Stomach (tissue), 9 donors: ENCODE measurements around the gene ENAM. TPM values are rescaled to one million over a fixed set of nuclear protein-coding genes. Genes with fewer than 3 reads are reported as not detected.

Source experiments
- DNase-seq, 2 donors: peaks; one replicate each; pipeline versions ENCODE4 v3.0.0 to v3.0.0-alpha.2; 2013 to 2019
- H3K27ac ChIP-seq, 5 donors: fragments of 200-600 bp in 4 of 5; sonication (generic) in 4 of 5; one replicate each; pipeline ENCODE4 v1.5.1; 2013 to 2019; ENCODE audit warnings: mild to moderate bottlenecking in 1 of 5, moderate library complexity in 1 of 5
- H3K27me3 ChIP-seq, 3 donors: fragments of 200-600 bp; sonication (generic); one replicate each; pipeline ENCODE4 v1.5.1; 2017 to 2019; ENCODE audit warnings: mixed run types in 1 of 3
- H3K36me3 ChIP-seq, 4 donors: fragments of 200-600 bp; sonication (generic); 1 replicate in 3 of 4; 2 replicates in 1 of 4; pipeline ENCODE4 v1.5.1; 2016 to 2019
- H3K4me1 ChIP-seq, 4 donors: fragments of 200-600 bp; sonication (generic); one replicate each; pipeline ENCODE4 v1.5.1; 2016 to 2019
- H3K4me3 ChIP-seq, 4 donors: fragments of 200-600 bp; sonication (generic) in 3 of 4; one replicate each; pipeline ENCODE4 v1.5.1; 2016 to 2019; ENCODE audit warnings: mild to moderate bottlenecking in 1 of 4
- H3K9me3 ChIP-seq, 4 donors: fragments of 200-600 bp; sonication (generic); one replicate each; pipeline ENCODE4 v1.5.1; 2016 to 2019
- CTCF ChIP-seq, 7 experiments: fragments of 450-650 bp in 4 of 7; fragments of 200-600 bp in 3 of 7; sonication (generic) in 3 of 7; IDR thresholded peaks; one replicate each; pipeline ENCODE4 v1.5.1; 2016 to 2019; ENCODE audit warnings: antibody characterized with exemption in 7 of 7, control low read depth in 2 of 7, mild to moderate bottlenecking in 1 of 7
- EP300 ChIP-seq: sonication (generic); formaldehyde crosslinking; IDR thresholded peaks from one replicate; pipeline ENCODE4 v1.6.1; 2017; ENCODE audit warnings: antibody characterized with exemption
- POLR2A ChIP-seq, 4 donors: fragments of 450-650 bp; IDR thresholded peaks; one replicate each; pipeline ENCODE4 v1.6.1; 2016; ENCODE audit warnings: antibody characterized with exemption in 4 of 4, control low read depth in 2 of 4, mild to moderate bottlenecking in 1 of 4, moderate library complexity in 1 of 4
- POLR2AphosphoS5 ChIP-seq, 3 donors: sonication (generic); formaldehyde crosslinking; IDR thresholded peaks; one replicate each; pipeline ENCODE4 v1.6.1; 2016; ENCODE audit warnings: antibody characterized with exemption in 3 of 3
- WGBS, 5 donors: extraction: QIAGEN DNeasy Blood & Tissue Kit in 3 of 5; methylation state at CpG; one replicate each; pipeline versions ENCODE4 v1.1.5 to v1.1.7; 2013 to 2018; 5-methylcytosine and 5-hydroxymethylcytosine counted together
- intact Hi-C: fragments of 100-400 bp; cut with DNase I; formaldehyde crosslinking; loops from one replicate; pipeline ENCODE4 v1.15.1; 2023; ENCODE audit warnings: low total_unique reads
- polyA plus RNA-seq, 3 donors: library from polyadenylated mRNA; stranded (reverse); fragments of 200-250 nt; gene quantifications; one replicate each; pipeline ENCODE4 v1.2.3, GENCODE V29; 2013
- total RNA-seq, 5 donors: library from RNA; depleted of rRNA; stranded (reverse); fragments of >200 nt; gene quantifications; one replicate each; pipeline versions ENCODE4 v1.1.0 to v1.2.3, GENCODE V29; 2014 to 2016
- donor health status: healthy with polysubstance abuse.
- donor health status: Bipolar disorder and iron deficiency.
- donor health status: healthy.

ENAM gene
- total and polyA plus RNA-seq, 8 donors, result 0.14 to 1.7 (median 0.44) TPM; not detected in 2

DNA sequence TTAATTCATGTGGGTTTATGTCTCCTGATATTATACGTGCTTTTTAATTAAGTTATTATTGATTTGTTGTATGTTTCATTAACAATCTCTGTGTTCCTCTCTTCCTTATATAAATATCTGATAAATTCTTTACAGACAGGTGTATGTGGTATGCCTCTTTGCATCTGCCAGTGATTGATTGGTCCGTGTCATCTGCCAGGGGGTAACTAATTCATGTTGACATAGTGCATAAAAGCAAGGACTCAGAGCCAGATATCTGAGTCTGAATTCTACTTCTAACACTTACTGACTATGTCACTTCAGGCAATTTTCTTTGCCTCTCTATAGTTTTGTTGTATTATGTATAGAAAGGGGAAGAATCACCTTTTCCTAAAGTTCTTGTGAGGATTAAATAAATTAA is 41.7 kb upstream of the ENAM start:
- 56 to 69% (median 60%) methylated on average over 2 of the region's 2 CpGs for WGBS, 5 donors

DNA sequence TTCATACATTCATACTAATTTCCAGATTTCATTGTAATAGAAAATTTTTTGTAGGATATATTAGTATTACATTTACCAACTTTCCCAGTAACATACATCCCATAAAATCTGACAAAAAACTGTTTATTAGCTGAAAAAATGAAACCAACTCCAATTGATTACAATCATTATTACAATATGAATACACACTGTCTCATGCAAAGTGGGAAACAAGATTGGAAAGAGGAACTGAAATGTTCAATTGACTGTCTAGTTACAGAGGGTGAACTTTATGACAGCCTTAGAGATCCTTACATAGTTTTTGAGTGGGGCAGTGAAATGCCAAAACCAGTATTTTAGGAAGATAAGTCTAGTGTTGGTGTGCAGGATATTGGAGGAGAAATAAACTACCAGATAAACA is 38.8 kb upstream of the ENAM start:
- DNase-seq, result no peak
- Histone ChIP-seq H3K4me1 (no peaks in the 10 kb centered on the region), H3K36me3 (no peaks in the 10 kb centered on the region), H3K27me3 (no peaks in the 10 kb centered on the region), H3K9me3 (no peaks in the 10 kb centered on the region), H3K27ac (no peak overlapping the region), H3K4me3 (no peak overlapping the region)
- intact Hi-C loops, result no loop called here
- no peak for TF ChIP-seq POLR2AphosphoS5 (IDR thresholded peaks at IDR 0.05)
- TF ChIP-seq EP300, result no peak
- TF ChIP-seq CTCF (IDR thresholded peaks at IDR 0.05), result no peak
- no peak for TF ChIP-seq POLR2A (IDR thresholded peaks at IDR 0.05)

More for the DNA sequence above, 41.7 kb upstream of the ENAM start:
- H3K4me3 ChIP-seq, result no peak overlapping the region
- no peak for TF ChIP-seq CTCF (IDR thresholded peaks at IDR 0.05)
- TF ChIP-seq POLR2AphosphoS5 (IDR thresholded peaks at IDR 0.05), result no peak
- TF ChIP-seq EP300, result no peak
- TF ChIP-seq POLR2A (IDR thresholded peaks at IDR 0.05), result no peak
- no peaks in the 10 kb centered on the region for H3K27me3 ChIP-seq
- no peak for DNase-seq
- H3K27ac ChIP-seq, result no peak overlapping the region
- no peaks in the 10 kb centered on the region for H3K4me1 ChIP-seq
- H3K36me3 ChIP-seq, result no peaks in the 10 kb centered on the region
- no peaks in the 10 kb centered on the region for H3K9me3 ChIP-seq
- intact Hi-C loops, result no loop called here

DNA sequence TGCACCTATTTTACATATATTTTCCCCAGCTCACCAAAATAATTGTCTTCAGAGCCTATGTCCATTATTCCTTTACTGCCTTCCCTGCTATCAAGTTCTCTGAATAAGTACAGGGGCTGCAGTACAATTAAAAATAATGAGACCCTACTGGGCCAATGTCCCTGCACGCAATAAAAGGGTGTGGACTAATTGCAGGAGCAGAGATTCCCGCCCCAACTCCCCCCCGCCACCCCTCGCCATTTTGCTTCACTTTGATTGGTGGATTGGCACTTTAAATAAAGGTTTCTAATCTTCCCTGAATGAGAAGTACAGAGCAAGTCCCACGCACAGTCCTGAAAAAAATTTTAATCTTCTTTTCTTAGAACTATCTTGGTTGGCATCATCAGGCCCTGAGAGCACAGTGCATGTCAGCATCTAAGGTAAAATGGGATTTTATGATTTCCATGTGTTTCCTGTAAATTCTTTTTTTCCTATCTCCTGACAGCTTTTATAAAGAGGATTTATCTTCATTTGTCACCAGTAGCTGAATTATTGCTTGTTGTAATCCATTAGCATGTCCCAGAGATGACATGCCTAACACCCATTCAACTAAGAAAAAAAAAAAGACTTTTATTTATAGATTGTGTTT is 36.5 kb upstream of the ENAM start, which contains the start of gene AMBN:
Gene AMBN (plus strand): TSS at position 302 of the 628 bp plus-strand sequence. CDS start 103 bp downstream, at position 405.
- 79 to 89% (median 85%) methylated on average over 5 of the region's 5 CpGs for WGBS, 5 donors
- Histone ChIP-seq H3K27ac (no peak within 1 kb of the TSS), H3K27me3 (no peaks in the 10 kb centered on the region), H3K4me1 (no peaks in the 10 kb centered on the region), H3K9me3 (no peaks in the 10 kb centered on the region), H3K4me3 (no peak within 1 kb of the TSS), H3K36me3 (no peaks in the 10 kb centered on the region)
- intact Hi-C loops, result no loop called here
- no peak for DNase-seq
- TF ChIP-seq POLR2A (IDR thresholded peaks at IDR 0.05), result no peak

- Histone ChIP-seq H3K9me3 (no peaks in the 10 kb centered on the region), H3K4me1 (no peaks in the 10 kb centered on the region), H3K36me3 (no peaks in the 10 kb centered on the region), H3K27me3 (peaks cover 0 to 6% (median 0%) of the 10 kb centered on the region in 3 donors), H3K4me3 (no peak overlapping the region), H3K27ac (no peak overlapping the region)
- TF ChIP-seq POLR2A (IDR thresholded peaks at IDR 0.05) (no peak), POLR2AphosphoS5 (IDR thresholded peaks at IDR 0.05) (no peak), CTCF (IDR thresholded peaks at IDR 0.05) (no peak), EP300 (no peak)
- intact Hi-C loops, result no loop called here
- DNase-seq, result no peak
Measured at GRCh38 chr4:70594196-70594595, 34.3 kb upstream of the ENAM start.

GRCh38 chr4:70600305-70600704 is 28.2 kb upstream of the ENAM start:
- TF ChIP-seq POLR2A (IDR thresholded peaks at IDR 0.05) (no peak), POLR2AphosphoS5 (IDR thresholded peaks at IDR 0.05) (no peak), CTCF (IDR thresholded peaks at IDR 0.05) (no peak), EP300 (no peak)
- Histone ChIP-seq H3K36me3 (no peaks in the 10 kb centered on the region), H3K4me1 (no peaks in the 10 kb centered on the region), H3K27me3 (peaks cover 0 to 6% (median 0%) of the 10 kb centered on the region in 3 donors), H3K9me3 (no peaks in the 10 kb centered on the region), H3K4me3 (no peak overlapping the region), H3K27ac (no peak overlapping the region)
- no peak for DNase-seq
- intact Hi-C loops, result no loop called here
- WGBS, 5 donors, result 63 to 78% (median 74%) methylated on average over 3 of the region's 3 CpGs
